ENCODE measurements around the gene AUTS2.

The AUTS2 gene

GRCh38 chr7:69624435-69625230, 26.4 kb downstream of the AUTS2 start:
- no peak for DNase-seq

DNA sequence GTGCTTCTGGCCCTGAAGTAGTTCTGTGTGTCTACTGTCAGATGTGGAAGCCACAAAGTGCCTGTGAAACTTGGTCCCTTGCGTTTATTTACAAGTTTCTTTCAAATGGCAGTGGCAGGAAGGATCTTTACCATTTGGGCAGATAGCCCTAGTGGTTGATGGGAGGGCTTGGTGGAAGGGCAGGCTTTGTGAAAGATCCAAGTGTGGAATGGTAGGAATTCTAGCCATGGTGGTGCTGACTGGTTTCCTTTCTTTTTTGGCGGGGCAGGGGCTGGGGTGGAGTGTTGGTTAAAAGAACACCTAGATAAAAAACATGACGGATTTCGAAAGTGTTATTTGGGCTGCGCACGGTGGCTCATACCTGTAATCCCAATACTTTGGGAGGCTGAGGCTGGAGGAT, 27.0 kb downstream of the AUTS2 start:
- DNase-seq, result no peak

- no peak for DNase-seq
Observed at GRCh38 chr7:69625798-69626197, 27.5 kb downstream of the AUTS2 start.

DNA sequence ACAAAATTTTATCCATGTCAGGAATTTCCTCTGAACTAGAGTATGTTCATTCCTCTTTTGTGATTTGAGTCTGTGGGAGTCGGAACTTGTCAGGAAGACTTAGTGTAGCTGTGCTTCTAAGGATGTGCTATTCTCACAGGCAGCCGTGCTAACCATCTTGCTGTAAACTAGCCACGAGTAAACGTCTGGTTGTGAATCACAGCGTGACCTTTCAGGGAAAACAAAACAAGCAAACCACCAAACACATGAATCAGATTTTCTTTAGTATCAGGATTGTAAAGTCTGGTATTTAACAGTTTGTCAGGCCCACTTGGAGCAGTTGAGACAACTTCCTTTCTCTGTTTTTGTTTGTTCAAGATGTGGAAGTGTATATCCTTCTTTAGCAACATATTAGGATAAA, 32.0 kb downstream of the AUTS2 start:
- DNase-seq, result no peak

DNA sequence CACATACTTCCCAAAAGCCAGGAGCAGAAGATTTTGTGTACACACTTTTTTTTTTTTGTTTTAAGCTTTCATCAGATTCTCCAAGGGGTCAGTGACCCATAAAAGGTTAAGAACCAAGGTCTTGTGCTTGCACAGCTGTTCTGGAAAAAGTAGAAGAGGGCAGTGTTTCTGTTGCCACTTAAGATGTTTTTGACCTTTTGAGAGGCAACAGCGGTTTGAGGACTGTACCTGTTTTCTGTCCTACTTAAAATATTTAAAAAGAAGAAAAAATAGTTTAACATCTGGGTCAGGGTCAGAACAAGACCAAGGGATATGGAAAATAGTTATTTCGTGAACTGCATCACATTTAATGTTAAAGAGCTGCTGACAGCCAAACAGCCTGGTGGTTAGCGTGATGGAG, 32.9 kb downstream of the AUTS2 start:
- no peak for DNase-seq

DNA sequence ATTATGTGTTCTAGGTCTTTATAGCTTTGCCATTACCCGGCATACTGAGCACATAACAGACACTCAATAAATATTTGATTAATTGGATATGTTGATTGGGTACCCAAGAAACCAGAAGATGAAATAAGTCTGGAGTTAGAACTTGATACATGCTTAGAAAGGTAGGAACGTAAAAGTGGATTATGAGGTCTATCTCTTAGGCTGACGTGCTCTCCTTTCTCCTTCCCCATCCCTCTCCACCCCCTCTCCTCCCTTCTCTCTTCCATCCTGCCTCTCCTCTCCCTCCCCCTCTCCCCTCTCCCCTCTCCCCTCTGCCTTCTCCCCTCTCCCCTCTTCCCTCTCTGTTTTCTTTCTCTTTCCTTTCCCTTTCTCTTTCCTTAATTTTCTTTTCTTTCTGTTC, 34.0 kb downstream of the AUTS2 start:
- no peak for DNase-seq

- DNase-seq, result no peak
Observed at GRCh38 chr7:69633122-69633831, 35.0 kb downstream of the AUTS2 start.

- no peak for DNase-seq
Observed at GRCh38 chr7:69635555-69636185, 37.4 kb downstream of the AUTS2 start.

GRCh38 chr7:69638674-69639073, 40.4 kb downstream of the AUTS2 start:
- DNase-seq, result peak; percentile 18 to 43

GRCh38 chr7:69640216-69640615, 41.9 kb downstream of the AUTS2 start:
- DNase-seq, result no peak

GRCh38 chr7:69640925-69641594, 42.8 kb downstream of the AUTS2 start:
- DNase-seq, result peak; percentile 25 to 36

- no peak for DNase-seq
Observed at GRCh38 chr7:69643265-69643664, 45.0 kb downstream of the AUTS2 start.

DNA sequence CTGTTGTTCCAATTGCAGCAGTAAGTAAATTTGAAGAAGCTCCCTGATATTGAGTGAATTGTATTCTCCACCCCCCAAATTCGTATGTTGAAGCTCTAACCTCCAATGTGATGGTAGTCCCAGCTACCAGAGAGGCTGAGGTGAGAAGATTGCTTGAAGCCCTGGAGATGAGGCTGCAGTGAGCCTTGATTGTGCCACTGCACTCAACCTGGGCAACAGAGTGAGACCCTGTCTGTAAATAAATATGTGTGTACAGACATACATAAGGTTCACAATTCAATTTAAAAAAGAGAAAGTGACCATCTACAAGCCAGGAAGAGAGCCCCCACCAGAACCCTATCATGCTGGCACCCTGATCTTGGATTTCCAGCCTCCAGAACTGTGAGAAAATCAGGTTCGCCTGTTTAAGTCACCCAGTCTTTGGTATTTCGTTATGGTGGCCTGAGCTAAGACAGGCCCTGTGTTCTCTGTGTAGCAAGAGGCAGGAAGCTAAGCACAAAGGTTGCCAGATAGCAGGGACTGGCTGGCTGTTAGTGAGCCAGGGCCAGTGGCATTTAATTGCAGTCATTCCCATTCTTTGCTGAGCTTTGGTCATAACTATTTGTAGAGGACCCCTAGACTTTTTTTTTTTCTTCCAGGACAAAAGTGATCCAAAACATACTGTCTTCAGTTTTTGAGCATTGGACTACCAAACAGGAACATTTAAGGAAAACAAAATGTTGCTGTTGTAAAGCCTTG, 45.6 kb downstream of the AUTS2 start:
- DNase-seq, result no peak

DNA sequence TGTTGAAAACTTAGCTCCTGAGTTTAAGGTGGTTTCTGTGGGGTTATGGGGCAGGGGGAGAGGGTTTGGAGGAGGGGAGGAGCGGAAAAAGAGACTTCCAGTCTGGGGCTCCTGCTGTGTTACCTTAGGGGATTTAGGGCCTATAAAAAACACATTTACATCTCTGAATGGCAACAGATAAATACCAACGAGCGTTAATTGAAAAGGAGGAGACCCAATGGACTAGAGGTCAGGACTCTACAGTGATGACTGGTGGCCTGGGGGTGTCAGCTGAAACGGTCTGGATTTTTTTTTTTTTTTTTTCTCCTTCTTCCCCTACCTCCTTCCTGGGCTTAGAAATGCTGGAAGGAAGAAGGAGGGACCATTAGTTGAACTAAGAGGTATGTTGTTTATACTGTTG, 47.4 kb downstream of the AUTS2 start:
- no peak for DNase-seq

DNA sequence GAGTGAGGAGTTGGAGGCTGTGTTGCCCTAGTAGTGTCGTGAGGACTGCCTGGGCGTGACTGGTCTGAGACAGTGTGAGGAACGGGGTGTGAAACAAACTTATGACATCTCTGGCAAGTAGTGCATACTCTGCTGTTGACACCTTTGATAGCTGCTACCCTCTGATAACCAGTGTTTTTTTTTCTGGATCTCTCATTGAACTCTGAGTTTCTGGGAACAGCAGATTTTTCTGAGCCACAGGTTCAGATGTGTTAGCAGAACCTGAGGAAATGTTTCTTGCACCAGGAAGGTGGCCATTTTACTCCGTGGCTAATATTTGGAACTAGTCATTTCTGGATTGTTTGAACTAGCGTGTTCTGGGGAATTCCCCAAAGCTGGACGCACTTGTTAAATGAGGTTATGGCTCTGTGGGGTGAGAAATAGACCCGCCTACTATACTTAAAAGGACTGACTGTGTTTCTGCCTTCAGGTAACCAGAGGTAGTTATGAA, 52.9 kb downstream of the AUTS2 start:
- no peak for DNase-seq

DNA sequence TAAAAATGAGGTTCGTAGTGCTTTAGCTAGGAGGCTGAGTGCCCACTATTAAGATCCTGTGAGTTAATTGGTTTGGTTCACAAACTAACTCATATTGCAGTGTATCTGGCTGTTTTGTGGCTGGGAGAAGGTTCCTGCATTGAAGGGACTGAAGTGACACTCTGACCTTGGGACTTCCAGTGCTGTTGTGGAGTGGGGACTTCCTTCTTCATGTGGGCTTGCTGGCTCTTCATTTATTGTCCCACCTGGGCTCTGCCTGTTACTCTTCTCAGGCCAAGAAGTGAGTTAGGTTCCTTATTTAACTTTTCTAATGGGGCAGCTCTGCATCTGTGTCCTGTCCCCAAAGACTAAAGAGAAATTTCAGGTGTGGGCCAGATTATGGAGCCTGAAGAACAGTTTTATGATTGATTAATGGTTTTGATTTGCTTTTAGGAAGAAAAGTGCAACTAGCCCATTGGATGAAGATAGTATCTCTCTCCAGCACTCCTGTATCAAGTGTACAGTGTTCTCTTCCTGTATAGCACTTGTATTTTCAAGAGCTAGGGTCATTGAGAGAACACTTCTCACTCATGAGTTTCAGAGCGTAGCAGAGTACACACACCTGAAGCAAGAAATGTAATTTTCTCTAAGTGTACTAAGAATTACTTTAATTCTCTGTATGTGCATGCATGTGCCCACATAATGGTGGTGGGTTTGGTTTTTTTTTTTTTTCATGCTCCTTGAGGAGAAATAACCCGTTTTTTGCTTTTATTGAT, 54.8 kb downstream of the AUTS2 start:
- no peak for DNase-seq

DNA sequence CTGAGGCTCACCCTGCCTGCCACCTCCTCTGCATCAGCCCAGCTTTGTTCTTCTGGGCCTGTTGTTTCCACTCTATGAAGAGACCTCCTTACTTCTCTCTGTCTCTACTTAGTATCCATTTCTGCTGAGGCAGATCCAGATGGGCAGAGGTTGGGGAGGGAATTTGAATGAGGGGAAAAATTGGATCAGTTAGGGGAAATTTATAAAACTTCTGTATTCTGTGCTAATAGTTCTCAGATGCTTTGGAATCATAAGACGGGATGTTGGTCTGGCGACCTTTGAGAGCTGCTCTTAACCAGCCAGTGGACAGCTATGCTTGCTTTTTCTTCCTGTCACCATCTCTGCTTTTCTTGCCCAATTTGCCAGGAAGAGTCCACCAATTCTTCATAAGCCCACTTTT, 55.5 kb downstream of the AUTS2 start:
- DNase-seq, result no peak

- DNase-seq, result peak; percentile 32 to 65
Observed at GRCh38 chr7:69654381-69654780, 56.1 kb downstream of the AUTS2 start.

- peak; percentile 12 to 47 for DNase-seq
Observed at GRCh38 chr7:69654849-69655707, 56.8 kb downstream of the AUTS2 start.

DNA sequence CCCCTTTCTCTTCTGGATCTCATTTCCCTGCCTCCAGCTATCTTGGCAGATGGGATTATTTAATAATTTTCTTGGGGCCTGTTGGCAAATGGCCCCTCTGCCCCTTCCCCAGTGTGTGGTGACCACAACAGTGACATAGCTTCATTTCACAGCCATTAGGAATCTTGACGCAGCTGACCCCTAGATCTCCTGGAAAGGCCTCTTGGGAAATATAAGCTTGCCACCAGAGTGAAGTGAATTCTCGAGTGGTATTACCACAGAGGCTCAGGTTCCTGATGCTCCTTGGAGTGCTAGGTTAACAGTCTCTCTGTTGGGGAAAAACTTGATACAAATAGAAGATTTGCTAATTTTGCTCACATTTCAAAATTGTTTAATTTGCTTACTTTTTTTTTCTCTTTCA, 57.8 kb downstream of the AUTS2 start:
- no peak for DNase-seq

GRCh38 chr7:69656890-69657289, 58.6 kb downstream of the AUTS2 start:
- no peak for DNase-seq

All from NCI-H526 (cell line).